DOHH2 (cell line): ENCODE data around the gene APBA3.
A peak's percentile ranks its signal among the peaks of the same experiment; 100 is the strongest.
"Not testable (repeated sequence)": the region's sequence is repeated elsewhere in the genome, so short reads cannot be mapped to it uniquely, and the experiment has no call there.

Experiments
- H3F3A ChIP-seq: fragments of 200-600 bp; sonication (generic), shearing (Covaris generic); 2 replicates; pipeline ENCODE4 v1.6.0; 2016; ENCODE audit warnings: antibody characterized with exemption, mild to moderate bottlenecking; ENCODE audit not compliant: control insufficient read depth, insufficient read depth
- H3K27ac ChIP-seq: fragments of 200-600 bp; sonication (generic); 2 replicates; pipeline ENCODE4 v1.5.1; 2014; ENCODE audit warnings: low read depth, mild to moderate bottlenecking, low read length, moderate library complexity
- H3K27me3 ChIP-seq: fragments of 200-600 bp; sonication (generic); 2 replicates; pipeline ENCODE4 v1.6.1; 2014; ENCODE audit warnings: mild to moderate bottlenecking, low read length, mixed read lengths; ENCODE audit not compliant: control insufficient read depth
- H3K36me3 ChIP-seq: fragments of 200-600 bp; sonication (generic); 2 replicates; pipeline ENCODE4 v1.6.1; 2014; ENCODE audit warnings: mild to moderate bottlenecking, low read length, moderate library complexity, mixed read lengths; ENCODE audit not compliant: control insufficient read depth
- H3K4me1 ChIP-seq: fragments of 200-600 bp; sonication (generic); 2 replicates; pipeline ENCODE4 v1.6.1; 2014; ENCODE audit warnings: mild to moderate bottlenecking, low read length, mixed read lengths; ENCODE audit not compliant: control insufficient read depth
- H3K4me2 ChIP-seq: fragments of 200-600 bp; sonication (generic); 2 replicates; pipeline ENCODE4 v1.6.0; 2014; ENCODE audit warnings: mild to moderate bottlenecking, low read length, moderate library complexity
- H3K4me3 ChIP-seq: fragments of 200-600 bp; sonication (generic); 2 replicates; pipeline ENCODE4 v1.5.1; 2014; ENCODE audit warnings: mild to moderate bottlenecking, low read length, mixed read lengths
- H3K79me2 ChIP-seq: fragments of 200-600 bp; sonication (generic); 2 replicates; pipeline ENCODE4 v1.6.1; 2014; ENCODE audit warnings: mild to moderate bottlenecking, low read length, mixed read lengths; ENCODE audit not compliant: control insufficient read depth
- H3K9me2 ChIP-seq: fragments of 200-600 bp; sonication (generic); replicated peaks from 2 replicates; pipeline ENCODE4 v1.6.1; 2014; ENCODE audit warnings: mild to moderate bottlenecking, low read length, mixed read lengths; ENCODE audit not compliant: control insufficient read depth
- H3K9me3 ChIP-seq: fragments of 200-600 bp; sonication (generic); 2 replicates; pipeline ENCODE4 v1.6.1; 2014; ENCODE audit warnings: antibody characterized with exemption, low read length, mixed read lengths; ENCODE audit not compliant: control insufficient read depth, insufficient read depth
- H4K20me1 ChIP-seq: fragments of 200-600 bp; sonication (generic); 2 replicates; pipeline ENCODE4 v1.6.0; 2014; ENCODE audit warnings: low read depth, mild to moderate bottlenecking, antibody characterized with exemption, low read length, moderate library complexity; ENCODE audit not compliant: control insufficient read depth, insufficient read depth
- EZH2phosphoT487 ChIP-seq: fragments of 200-600 bp; sonication (generic); IDR thresholded peaks from 2 replicates; pipeline ENCODE4 v1.6.1; 2017; ENCODE audit warnings: borderline replicate concordance, mild to moderate bottlenecking, antibody characterized with exemption, low read length, moderate library complexity, mixed read lengths
- TF ChIP-seq, protein P1 (sequence below): fragments of 200-600 bp; sonication (generic); IDR thresholded peaks from one replicate; pipeline ENCODE4 v1.5.1; 2014; ENCODE audit warnings: antibody characterized with exemption, mild to moderate bottlenecking, low read depth, low read length; ENCODE audit not compliant: poor library complexity, severe bottlenecking

The APBA3 gene

GRCh38 chr19:3759482-3760254, 1.8 kb downstream of the APBA3 start:
- H3K27me3 ChIP-seq = no peaks in the 10 kb centered on the region
- no peak for TF ChIP-seq EZH2phosphoT487
- TF ChIP-seq, protein P1, sequence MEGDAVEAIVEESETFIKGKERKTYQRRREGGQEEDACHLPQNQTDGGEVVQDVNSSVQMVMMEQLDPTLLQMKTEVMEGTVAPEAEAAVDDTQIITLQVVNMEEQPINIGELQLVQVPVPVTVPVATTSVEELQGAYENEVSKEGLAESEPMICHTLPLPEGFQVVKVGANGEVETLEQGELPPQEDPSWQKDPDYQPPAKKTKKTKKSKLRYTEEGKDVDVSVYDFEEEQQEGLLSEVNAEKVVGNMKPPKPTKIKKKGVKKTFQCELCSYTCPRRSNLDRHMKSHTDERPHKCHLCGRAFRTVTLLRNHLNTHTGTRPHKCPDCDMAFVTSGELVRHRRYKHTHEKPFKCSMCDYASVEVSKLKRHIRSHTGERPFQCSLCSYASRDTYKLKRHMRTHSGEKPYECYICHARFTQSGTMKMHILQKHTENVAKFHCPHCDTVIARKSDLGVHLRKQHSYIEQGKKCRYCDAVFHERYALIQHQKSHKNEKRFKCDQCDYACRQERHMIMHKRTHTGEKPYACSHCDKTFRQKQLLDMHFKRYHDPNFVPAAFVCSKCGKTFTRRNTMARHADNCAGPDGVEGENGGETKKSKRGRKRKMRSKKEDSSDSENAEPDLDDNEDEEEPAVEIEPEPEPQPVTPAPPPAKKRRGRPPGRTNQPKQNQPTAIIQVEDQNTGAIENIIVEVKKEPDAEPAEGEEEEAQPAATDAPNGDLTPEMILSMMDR = no peak
- H3K9me3 ChIP-seq = no peaks in the 10 kb centered on the region
- peaks cover 34% of the 10 kb centered on the region for H3K79me2 ChIP-seq
- peak overlapping the region; percentile 83; the same call in 1 of the 2 replicates for H3K4me2 ChIP-seq
- no peaks in the 10 kb centered on the region for H4K20me1 ChIP-seq
- no peaks in the 10 kb centered on the region for H3K9me2 ChIP-seq
- H3F3A ChIP-seq = peaks cover 7% of the 10 kb centered on the region
- H3K4me1 ChIP-seq = peaks cover 13% of the 10 kb centered on the region
- H3K4me3 ChIP-seq = no peak overlapping the region
- peaks cover 16% of the 10 kb centered on the region for H3K36me3 ChIP-seq
- no peak overlapping the region for H3K27ac ChIP-seq

DNA sequence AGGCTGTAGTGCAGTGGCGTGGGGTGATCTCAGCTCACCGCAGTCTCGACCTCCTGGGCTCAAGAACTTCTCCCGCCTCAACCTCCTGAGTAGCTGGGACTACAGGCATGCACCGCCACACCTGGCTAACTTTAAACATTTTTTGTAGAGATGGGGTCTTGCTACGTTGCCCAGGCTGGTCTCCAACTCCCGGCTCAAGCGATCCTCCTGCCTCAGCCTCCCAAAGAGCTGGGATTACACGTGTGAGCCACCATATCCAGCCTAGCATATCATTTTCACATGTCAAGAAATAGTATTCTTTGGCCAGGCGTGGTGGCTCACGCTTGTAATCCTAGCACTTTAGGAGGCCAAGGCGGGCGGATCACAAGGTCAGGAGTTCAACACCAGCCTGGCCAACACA, 3.2 kb downstream of the APBA3 start:
- not testable (repeated sequence) for H3K27ac ChIP-seq, H4K20me1 ChIP-seq, H3K4me3 ChIP-seq, H3K9me3 ChIP-seq, H3F3A ChIP-seq, H3K27me3 ChIP-seq, H3K9me2 ChIP-seq, H3K4me2 ChIP-seq
- Histone ChIP-seq H3K36me3 (peaks cover 16% of the 10 kb centered on the region), H3K79me2 (peaks cover 31% of the 10 kb centered on the region), H3K4me1 (peaks cover 11% of the 10 kb centered on the region)

DNA sequence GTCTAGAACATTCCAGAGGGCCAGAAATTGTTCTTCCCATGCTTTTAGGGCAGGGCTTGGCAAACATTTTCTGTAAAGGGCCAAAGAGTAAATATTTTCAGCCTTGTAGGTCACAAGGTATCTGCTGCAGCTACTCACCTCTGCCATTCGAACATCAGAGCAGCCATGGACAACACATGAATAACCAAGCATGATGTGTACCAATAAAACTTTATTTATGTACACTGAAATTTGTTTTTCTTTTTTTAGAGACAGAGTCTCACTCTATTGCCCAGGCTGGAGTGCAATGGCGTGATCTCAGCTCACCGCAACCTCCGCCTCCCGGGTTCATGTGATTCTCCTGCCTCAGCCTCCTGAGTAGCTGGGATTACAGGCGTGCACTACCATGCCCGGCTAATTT, 3.8 kb downstream of the APBA3 start:
- H3K4me3 ChIP-seq, H3K9me3 ChIP-seq, H4K20me1 ChIP-seq, H3K27me3 ChIP-seq, H3K27ac ChIP-seq, H3K9me2 ChIP-seq, H3F3A ChIP-seq, H3K4me1 ChIP-seq, H3K4me2 ChIP-seq: not testable (repeated sequence)
- H3K79me2 ChIP-seq = peaks cover 27% of the 10 kb centered on the region
- H3K36me3 ChIP-seq = peaks cover 16% of the 10 kb centered on the region

DNA sequence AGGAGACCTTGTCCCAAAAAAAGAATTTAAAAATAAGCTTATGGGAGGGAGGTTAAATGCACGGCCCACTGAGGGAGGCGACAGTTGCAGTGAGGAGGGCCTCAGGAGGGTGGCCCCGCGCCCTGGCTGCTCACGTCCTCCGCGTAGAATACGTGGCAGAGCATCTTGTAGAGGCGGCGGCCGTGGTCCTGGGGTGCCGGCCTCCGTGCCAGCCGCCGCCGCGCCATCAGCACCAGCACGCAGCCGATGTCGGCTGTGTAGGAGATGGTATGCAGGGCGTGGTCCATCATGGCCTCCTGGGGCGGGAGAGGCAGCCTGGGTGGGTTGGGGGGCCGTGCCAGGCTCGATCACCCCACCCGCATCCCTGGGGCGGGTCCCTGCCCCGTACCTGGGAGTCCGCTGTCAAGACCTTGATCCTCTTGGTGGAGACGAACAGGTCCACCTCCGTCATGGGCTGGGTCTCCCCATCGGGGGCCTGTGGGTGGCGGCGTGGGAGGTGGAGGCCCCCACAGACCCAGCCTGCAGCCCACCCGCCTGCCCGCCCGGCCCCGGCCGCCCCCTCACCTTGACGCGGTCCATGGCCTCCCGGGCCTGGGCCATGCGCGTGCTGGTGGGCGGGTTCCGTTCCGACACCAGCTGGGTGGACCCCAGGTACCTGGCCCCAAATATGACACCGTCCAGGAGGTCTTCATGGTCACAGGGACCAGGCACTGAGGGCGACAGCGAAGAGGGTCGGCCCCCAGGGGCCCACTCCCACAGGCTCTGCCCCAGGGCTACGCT, 7.7 kb downstream of the APBA3 start:
- no peaks in the 10 kb centered on the region for H3K9me2 ChIP-seq
- no peaks in the 10 kb centered on the region for H3K4me1 ChIP-seq
- H3K4me2 ChIP-seq = no peak overlapping the region
- H3K79me2 ChIP-seq = peaks cover 1% of the 10 kb centered on the region; the same call in 1 of the 2 replicates
- no peaks in the 10 kb centered on the region for H3K9me3 ChIP-seq
- no peaks in the 10 kb centered on the region for H3F3A ChIP-seq
- TF ChIP-seq EZH2phosphoT487 = no peak
- TF ChIP-seq, protein P1 = no peak
- H3K36me3 ChIP-seq = peaks cover 5% of the 10 kb centered on the region; the same call in 1 of the 2 replicates
- no peak overlapping the region for H3K27ac ChIP-seq
- H4K20me1 ChIP-seq = no peaks in the 10 kb centered on the region
- no peaks in the 10 kb centered on the region for H3K27me3 ChIP-seq
- no peak overlapping the region for H3K4me3 ChIP-seq
